ENCODE measurements around the gene SDC3. TPM values are rescaled to one million over a fixed set of nuclear protein-coding genes. Genes with fewer than 3 reads are reported as not detected.

The SDC3 gene
- total and polyA plus RNA-seq, 4 donors = 3.3 to 27.5 (median 16.6) TPM

GRCh38 chr1:30864681-30865080, 43.9 kb downstream of the SDC3 start:
- no peaks in the 10 kb centered on the region for H3K9me3 ChIP-seq (ENCODE audit: control insufficient read depth in 4 of 4, low read length in 3 of 4)
- H3K4me3 ChIP-seq (ENCODE audit: low read depth in 1 of 3, low read length in 3 of 3) = no peak overlapping the region
- H3K36me3 ChIP-seq (ENCODE audit: control insufficient read depth in 4 of 4, insufficient read depth in 3 of 4, low read depth in 1 of 4, low read length in 3 of 4) = no peaks in the 10 kb centered on the region
- peaks cover 0 to 2% (median 0%) of the 10 kb centered on the region in 4 donors for H3K4me1 ChIP-seq (ENCODE audit: control insufficient read depth in 4 of 4, insufficient read depth in 4 of 4, low read length in 3 of 4)
- TF ChIP-seq ATF3 (IDR thresholded peaks at IDR 0.05) (no peak), YY1 (IDR thresholded peaks at IDR 0.05) (no peak), FOXA2 (IDR thresholded peaks at IDR 0.05) (no peak), JUND (IDR thresholded peaks at IDR 0.05) (no peak), CTCF (IDR thresholded peaks at IDR 0.05; ENCODE audit: low read depth, low read length, missing input control) (no peak), RXRA (IDR thresholded peaks at IDR 0.05) (no peak), REST (IDR thresholded peaks at IDR 0.05) (no peak)
- WGBS = 76% methylated on average over 7 of the region's 7 CpGs
- no peak for DNase-seq (ENCODE audit: low spot score)
- no peak overlapping the region for H3K9ac ChIP-seq (ENCODE audit: low read depth in 1 of 2, low read length in 2 of 2)
- H3K27me3 ChIP-seq (ENCODE audit: control insufficient read depth in 4 of 4, insufficient read depth in 4 of 4, low read length in 3 of 4) = no peaks in the 10 kb centered on the region
- no peak overlapping the region for H3K27ac ChIP-seq (ENCODE audit: low read depth in 1 of 2, low read length in 2 of 2)

- H3K27ac ChIP-seq (ENCODE audit: low read depth in 1 of 2, low read length in 2 of 2) = no peak overlapping the region
- H3K9ac ChIP-seq (ENCODE audit: low read depth in 1 of 2, low read length in 2 of 2) = no peak overlapping the region
- WGBS = 90% methylated on average over 8 of the region's 8 CpGs
- no peaks in the 10 kb centered on the region for H3K9me3 ChIP-seq (ENCODE audit: control insufficient read depth in 4 of 4, low read length in 3 of 4)
- TF ChIP-seq HNF4G (IDR thresholded peaks at IDR 0.05) (no peak), GABPA (IDR thresholded peaks at IDR 0.05 in 1 of 2, conservative IDR thresholded peaks at IDR 0.05 in 1 of 2) (no peak), REST (IDR thresholded peaks at IDR 0.05) (no peak), MAX (IDR thresholded peaks at IDR 0.05) (no peak), SP1 (IDR thresholded peaks at IDR 0.05) (no peak), JUND (IDR thresholded peaks at IDR 0.05) (no peak), RXRA (IDR thresholded peaks at IDR 0.05) (no peak), ATF3 (IDR thresholded peaks at IDR 0.05) (no peak), YY1 (IDR thresholded peaks at IDR 0.05) (no peak), HNF4A (conservative IDR thresholded peaks at IDR 0.05) (no peak), FOXA1 (IDR thresholded peaks at IDR 0.05) (no peak), EGR1 (IDR thresholded peaks at IDR 0.05; ENCODE audit: low read depth in 2 of 2) (no peak), ZBTB33 (IDR thresholded peaks at IDR 0.05) (no peak), TAF1 (conservative IDR thresholded peaks at IDR 0.05) (no peak)
- H3K4me1 ChIP-seq (ENCODE audit: control insufficient read depth in 4 of 4, insufficient read depth in 4 of 4, low read length in 3 of 4) = peaks cover 0 to 2% (median 0%) of the 10 kb centered on the region in 4 donors
- H3K4me3 ChIP-seq (ENCODE audit: low read depth in 1 of 3, low read length in 3 of 3) = no peak overlapping the region
- H3K36me3 ChIP-seq (ENCODE audit: control insufficient read depth in 4 of 4, insufficient read depth in 3 of 4, low read depth in 1 of 4, low read length in 3 of 4) = no peaks in the 10 kb centered on the region
- no peaks in the 10 kb centered on the region for H3K27me3 ChIP-seq (ENCODE audit: control insufficient read depth in 4 of 4, insufficient read depth in 4 of 4, low read length in 3 of 4)
- DNase-seq (ENCODE audit: low spot score) = no peak
Observed at GRCh38 chr1:30863858-30864604, 44.5 kb downstream of the SDC3 start.

All from liver (tissue), 9 donors.